Measurements from ENCODE around the gene NQO2.
"Not testable (repeated sequence)": the region's sequence is repeated elsewhere in the genome, so short reads cannot be mapped to it uniquely, and the experiment has no call there.

Gene NQO2

DNA sequence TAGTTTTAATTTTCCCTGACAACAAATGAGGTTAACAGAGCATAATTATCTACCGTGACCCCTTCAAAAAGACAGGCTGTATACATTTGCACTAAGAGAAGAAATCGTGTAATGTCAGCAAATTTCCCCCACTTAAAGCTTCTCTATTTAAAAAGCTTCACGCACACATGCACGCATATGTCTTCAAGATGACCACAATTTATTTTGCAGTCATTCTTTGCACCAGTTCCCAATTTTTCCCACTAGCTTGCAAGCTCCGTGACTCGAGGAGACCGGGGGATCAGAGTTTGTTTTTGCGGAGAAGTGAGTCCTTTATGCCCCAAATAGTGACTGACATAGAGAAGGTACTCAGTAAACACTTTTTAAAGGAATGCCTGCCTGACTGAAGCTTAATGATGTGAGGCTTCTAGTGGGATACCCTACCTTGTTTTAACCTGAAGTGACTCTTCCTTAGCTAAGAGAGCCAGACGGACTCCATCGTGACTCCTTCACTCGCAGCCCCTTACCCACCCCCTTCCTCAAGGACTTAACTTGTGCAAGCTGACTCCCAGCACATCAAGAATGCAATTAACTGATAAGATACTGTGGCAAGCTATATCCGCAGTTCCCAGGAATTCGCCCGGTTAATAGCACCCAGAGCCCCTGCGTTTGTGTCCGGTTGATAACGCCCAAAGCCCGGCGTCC lies 9.3 kb upstream of the NQO2 start:
- DNase-seq, result peak in 1 of 2 experiments; percentile 82

DNA sequence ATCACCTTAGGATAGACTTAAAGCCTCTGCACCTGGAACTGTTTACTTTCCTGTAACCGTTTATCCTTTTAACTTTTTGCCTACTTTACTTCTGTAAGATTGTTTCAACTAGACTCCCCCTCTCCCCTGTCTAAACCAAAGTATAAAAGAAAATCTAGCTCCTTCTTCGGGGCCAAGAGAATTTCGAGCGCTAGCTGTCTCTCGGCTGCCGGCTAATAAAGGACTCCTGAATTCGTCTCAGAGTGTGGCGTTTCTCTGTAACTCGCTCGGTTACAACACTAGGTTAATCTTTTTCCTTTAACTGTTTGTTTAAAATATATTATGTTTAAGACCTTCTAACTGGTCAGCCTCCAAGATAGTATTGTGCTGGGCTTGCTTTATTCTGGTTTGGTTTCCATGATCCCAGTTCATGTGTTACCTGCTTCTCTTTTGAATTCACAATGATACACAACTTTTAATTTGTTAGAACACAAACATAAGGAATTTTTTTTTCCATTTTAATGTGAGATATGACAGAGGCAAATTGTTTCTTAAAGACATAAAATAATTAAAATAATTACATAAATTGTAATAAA lies 8.7 kb upstream of the NQO2 start:
- DNase-seq, result no peak

DNA sequence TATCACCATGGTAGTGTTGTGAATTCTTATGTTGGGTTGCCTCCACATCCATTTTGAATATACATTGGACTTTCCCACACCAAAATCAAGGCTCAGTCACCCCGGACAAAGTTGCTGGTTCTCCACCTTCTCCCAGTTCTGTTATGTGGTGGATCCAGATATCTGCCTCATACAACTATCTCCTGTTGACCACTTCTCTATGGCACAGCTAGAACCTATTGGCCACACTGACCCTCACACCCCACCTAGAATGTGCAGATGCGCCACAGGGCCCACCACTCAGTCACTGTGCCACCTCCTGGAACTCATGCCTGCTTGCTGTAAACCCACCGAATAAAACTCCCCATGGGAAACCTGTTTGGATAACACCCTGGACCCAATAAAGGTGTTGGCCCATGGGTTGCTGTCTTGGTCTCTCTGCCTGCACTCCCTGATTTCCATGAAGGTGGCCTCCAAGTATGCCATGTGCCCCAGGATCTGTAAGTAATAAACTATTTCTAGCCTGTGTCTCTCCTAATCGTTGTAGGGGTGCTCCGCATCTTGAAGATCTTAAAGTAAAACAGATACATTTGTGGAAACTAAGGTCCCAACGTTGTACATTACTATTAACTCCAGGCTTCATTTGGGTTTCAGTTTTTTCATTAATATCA lies 7.2 kb upstream of the NQO2 start:
- no peak for DNase-seq

DNA sequence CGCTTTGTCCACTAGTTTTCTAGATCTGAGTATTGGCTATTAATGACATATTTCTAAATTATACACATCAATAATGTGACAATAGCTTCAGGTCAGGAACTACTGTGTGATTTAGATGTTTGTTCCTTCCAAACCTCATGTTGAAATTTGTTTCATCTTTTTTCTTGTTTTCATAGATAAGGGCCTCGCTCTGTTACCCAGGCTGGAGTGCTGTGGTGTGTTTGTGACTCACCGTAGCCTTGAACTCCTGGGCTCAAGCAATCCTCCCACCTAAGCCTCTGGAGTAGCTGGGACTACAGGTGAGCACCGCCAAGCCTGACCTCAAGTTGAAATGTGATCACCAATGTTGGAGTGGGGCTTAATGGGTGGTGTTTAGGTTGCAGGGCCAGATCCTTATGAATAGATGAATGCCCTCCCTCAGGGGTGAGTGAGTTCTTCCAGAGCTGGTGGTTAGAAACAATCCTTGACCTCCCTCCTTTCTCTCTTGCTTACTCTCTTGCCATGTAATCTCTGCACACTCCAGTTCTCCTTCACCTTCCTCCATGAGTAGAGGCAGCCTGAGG lies 5.9 kb upstream of the NQO2 start:
- DNase-seq, result peak; percentile 39 to 40

DNA sequence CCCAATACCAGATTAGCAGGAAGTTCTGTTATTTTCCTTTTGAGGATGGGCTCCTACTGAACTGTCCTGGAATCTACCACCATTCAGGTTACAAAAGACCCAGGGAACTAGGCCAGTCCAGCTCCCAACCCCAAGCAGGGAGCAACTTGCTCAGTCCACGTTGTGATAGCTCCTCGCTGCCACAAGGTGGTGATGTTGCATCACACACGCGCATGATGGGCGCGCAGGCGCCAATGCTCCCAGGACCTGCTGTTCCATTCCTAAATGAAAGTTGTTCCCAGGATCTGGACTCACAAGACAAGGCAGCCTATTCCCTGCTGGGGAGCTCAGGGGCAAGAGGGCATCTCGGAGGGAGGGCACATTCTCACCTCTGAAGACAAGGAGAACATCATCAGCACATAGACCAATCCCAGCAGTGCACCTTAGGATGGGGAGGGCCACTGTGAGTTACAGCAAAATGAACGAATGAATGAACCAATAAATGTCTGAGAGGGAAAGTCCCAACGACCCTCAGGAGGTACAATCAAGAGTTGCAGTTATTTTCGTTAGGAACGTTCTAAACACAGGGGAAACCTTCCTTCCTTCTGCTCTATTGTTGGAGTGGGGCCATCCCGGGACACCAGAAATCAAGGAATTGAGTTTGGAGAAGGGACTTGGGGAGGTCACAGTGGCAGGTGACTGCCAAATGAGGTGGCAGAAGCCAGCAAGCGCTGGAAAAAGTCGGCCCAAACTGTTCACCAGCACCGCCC lies 1.3 kb upstream of the NQO2 start:
- DNase-seq, result not testable (repeated sequence)

DNA sequence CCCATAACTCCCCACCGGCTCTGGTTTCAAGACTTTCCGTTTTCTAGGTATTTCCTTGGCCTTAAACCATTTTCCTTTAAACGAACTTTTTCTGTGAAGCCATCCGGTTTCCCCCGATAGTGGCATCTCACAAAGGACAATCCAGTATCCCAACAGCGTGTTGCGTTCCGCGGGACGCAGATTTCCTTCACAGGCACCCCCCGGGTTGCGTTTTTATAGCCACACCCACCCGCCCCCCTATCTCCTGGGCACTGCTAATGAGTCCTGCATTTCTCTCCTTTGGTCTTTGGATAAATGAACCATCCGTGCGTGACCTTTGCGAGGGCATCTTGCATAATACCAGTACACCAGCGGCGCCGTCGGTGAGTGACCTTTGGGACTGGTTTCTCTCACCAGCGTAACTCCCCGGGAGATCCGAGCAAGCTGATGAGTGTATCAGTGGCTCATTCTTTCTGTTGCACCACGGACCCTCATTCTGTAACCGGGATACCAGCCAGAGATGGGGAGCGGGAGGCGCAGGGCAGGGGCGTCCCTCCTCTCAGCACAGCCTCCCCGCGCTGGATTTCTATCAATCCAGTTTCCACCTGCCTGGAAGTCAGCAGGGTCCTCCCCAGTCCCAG lies 586 bp upstream of the NQO2 start:
- DNase-seq, result peak in 1 of 2 experiments; percentile 71

DNA sequence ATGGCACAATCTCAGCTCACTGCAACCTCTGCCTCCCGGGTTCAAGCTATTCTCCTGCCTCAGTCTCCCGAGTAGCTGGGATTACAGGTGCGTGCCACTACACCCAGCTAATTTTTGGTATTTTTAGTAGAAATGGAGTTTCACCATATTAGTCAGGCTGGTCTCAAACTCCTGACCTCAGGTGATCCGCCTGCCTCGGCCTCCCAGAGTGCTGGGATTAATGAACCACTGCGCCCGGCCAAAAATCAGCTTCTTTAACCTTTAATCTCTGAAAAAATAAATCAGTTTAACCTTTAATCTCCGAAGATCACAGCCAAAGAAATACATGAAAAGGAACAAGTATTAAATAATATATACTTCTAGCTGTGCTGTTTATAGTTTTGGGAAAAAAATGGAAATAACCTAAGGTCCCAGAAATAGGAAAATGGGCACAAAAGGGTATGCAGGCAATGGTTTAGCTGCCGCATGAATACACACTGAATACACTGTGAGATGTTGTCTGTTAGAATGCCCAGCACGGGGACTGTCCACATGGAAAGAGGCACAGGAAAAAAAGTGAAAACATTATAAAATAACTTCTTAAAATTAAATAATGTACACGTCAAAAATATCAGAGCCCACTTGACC lies 1.6 kb downstream of the NQO2 start:
- DNase-seq, result no peak

DNA sequence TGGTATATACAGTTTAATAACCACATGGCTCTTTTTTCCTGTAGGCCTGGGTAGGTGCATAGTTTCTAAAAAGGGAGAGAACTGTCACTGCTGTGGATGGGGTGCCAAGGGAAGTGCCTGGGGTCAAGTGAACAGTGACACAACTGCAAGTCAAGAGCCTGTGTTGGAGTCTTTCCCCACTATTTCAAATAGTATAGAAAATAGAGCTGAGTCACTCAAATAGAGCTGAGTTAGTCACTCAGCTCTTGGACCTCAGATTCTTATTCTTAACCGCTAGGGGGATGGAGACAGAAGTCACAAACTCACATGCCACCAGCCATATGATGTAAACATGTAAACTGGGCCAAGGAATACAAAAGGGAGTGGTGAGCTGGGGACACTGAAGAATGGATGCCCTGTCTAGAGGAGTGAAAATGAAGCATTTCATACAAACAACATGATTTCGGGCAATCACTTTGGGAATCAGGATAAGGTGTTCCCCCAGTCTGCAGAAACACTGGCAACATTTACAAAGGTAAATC lies 2.1 kb downstream of the NQO2 start:
- DNase-seq, result no peak

DNA sequence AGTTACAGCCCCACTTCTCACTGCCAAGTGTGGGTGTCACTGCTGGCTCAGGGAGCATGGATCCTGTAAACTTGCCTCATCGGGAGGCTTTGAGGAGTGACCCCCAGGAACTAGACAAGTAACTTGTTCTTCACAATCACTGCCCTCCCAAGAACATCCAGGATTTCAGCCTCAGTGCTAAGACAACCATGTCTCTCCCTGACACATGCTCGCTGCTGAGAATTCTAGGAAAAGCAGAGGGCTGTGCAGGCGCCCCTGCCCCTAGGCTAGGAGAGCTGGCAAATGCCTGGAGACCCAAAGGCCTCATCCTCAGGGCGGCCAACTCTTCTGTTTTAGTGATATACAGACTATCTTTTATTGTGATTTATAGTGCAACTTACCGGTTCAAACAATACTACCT lies 3.5 kb downstream of the NQO2 start:
- DNase-seq, result not testable (repeated sequence)

DNA sequence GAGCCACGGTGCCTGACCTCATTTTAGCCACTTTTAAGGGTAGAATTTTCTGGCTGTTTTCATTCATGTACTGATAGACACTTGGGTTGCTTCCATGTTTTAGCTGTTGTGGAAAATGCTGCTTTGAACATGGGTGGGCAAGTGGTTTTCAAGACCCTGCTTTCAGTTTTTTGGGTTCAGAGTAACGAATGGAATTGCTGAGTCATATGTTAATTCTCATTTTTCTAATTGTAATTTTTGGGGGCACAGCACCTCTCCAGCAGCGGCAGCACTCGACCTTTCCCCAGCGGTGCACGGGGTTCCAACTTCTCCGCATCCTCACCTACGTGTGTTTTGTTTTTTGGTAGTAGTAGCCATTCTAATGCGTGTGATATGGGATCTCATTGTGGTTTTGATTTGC lies 5.4 kb downstream of the NQO2 start:
- no peak for DNase-seq

DNA sequence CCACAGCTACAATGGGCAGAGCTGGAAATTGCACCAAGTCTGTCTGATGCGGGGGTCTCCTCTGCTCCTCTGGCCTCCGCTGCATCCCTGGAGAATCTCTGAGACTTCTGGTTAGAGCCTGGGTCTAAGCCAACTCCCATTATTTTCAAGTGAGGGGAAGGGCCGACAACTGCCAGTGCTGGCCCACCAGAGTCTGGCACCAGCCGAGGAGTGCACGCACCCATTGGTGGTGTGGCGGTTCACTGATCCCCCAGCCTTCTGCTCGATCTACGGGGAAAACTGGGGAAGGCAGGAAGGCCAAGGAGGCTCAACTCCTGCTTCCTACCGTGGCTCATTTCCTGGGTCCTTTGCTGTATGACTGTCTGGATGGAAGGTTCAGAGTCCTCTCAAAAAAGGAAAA lies 6.2 kb downstream of the NQO2 start:
- DNase-seq, result no peak

DNA sequence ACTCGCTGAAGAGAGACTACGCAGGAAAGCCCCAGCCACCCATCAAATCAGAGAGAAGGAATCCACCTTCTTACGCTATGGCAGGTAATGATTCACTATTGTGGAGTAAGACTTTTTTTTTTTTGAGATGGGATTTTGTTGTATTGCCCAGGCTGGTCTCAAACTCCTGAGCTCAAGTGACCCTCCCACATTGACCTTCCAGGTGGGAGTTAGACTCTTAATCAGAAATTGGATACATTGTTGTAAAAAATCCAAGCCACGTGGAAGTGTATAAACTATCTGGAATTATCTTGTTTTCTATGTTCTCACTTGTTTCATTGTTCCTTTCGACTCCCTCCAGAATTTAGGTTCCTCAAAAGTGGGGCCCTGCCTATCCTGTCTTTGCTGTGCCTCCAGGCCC lies 6.8 kb downstream of the NQO2 start:
- no peak for DNase-seq

DNA sequence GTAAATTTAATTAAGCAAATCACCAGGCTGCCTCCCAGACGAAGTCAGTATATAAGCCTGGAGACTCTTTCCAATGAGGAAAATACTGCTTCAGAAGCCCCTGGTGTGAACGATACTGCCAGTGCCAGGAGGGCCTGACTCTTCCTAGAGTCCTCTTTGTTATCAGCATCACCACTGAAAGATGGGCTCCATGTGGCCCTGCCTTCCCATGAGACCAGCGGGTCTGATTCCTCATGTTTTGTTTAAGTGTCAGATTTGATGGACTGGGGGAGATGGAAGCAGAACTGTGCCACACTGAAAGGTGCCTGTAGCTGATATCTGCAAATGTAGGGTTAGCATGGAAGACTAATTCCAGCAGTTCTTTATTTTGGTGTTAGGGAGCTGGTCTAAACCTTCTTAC lies 7.9 kb downstream of the NQO2 start:
- DNase-seq, result no peak

DNA sequence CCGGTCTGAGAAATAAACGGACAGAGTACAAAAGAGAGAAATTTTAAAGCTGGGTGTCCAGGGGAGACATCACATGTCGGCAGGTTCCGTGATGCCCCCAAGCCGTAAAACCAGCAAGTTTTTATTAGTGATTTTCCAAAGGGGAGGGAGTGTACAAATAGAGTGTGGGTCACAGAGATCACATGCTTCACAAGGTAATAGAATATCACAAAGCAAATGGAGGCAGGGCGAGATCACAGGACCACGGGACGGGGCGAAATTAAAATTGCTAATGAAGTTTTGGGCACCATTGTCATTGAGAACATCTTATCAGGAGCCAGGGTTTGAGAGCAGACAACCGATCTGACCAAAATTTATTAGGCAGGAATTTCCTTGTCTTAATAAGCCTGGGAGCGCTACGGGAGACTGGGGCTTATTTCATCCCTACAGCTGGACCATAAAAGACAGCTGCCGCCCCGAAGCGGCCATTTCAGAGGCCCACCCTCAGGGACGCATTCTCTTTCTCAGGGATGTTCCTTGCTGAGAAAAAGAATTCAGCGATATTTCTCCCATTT lies 9.1 kb downstream of the NQO2 start:
- DNase-seq, result not testable (repeated sequence)

DNA sequence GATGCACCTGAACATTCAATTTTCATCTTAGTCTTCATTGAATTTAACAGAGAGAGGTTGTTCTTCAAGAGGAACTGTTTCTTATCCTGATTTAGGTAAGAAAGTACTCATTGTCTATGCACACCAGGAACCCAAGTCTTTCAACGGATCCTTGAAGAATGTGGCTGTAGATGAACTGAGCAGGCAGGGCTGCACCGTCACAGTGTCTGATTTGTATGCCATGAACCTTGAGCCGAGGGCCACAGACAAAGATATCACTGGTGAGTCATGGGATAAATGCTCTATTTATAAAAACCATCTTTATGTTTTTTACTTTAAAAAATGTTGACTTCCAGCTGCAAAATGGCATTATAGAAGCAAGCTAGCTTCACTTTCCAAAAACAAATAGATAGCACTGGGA lies 10.2 kb downstream of the NQO2 start:
- no peak for DNase-seq

DNA sequence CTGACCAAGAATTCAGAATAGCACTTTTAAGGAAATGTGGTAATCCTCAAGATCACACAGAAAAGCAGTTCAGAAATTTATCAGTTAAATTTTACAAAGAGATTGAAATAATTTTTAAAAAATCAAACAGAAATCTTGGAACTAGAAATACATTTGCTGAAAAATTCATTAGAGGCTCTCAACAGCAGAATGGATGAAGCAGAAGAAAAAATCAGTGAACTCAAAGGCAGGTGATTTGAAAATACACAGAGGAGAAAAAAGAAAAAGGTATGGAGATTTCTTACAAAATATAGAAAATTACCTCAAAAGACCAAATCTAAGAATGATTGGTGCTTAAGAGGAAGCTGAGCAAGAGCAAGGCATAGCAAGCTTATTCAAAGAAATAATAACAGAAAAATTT lies 11.5 kb downstream of the NQO2 start:
- DNase-seq, result no peak

DNA sequence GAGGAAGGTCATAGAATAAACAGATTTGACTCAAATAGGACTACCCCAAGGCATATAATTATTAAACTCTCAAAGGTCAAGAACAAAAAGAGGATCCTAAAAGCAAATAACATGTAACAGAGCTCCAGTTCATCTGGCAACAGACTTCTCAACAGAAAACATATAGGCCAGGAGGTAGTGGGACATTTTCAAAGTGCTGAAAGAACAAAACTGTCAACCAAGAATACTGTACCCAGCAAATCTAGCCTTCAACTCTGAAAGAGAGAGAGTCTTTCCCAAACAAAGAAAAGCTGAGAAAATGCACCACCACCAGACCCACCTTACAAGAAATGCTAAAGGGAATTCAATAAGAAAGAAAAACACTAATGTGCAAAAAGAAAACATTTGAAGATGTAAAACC lies 11.9 kb downstream of the NQO2 start:
- no peak for DNase-seq

DNA sequence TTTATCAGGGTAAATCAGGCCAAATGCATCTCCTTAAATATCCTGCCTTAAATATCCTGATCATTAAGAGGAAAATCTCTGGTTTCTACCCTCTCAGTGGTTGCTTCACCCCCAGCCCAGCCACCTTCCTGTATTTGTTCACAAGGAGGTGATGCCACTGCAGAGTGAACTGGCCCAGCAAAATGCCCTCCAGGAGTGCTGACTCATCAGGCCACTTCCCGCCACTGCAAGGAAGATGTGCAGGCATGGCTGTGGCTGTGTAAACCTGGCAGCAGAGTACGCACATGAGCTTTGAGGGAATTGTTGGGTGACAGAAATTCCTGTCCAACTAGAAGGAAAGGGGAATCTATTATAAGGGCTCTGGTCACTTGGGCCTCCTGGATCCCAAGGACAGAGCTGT lies 13.8 kb downstream of the NQO2 start:
- no peak for DNase-seq

DNA sequence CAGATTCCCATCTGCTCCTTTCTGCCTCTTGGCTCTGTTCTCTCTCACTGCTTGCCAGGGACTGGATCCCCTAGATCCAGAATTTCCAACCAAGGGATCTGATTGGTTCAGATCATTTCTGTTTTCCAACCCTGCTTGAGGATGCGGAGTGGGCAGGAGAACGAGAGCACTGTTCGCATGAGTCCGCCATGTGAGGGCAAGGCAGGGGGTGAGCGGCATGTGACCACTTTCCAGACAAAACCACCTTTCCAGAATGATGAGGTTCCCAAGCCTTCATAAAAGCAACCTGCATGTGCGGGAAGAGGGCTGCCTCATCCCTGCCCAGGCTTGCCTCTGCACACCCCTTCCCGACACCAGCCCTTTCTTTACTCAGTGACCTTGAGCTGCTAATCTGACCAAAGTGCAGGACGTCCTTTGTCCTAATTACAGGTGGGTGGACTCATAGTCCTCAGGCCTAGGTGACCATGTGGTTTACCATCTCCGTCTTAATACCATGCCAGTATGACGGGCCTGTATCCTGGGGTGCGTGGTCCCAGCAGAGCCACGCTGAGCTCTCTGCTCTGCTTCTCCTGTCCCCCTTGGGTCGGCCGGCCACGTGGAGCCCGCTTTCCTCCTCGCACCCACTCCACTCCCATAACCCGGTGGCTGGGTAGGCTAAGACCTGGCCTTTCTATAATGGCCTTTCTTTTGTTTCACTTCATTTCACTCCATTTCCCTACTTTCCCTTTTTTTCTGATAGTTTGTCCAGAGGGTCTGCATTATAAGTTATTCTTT lies 14.4 kb downstream of the NQO2 start:
- no peak for DNase-seq

DNA sequence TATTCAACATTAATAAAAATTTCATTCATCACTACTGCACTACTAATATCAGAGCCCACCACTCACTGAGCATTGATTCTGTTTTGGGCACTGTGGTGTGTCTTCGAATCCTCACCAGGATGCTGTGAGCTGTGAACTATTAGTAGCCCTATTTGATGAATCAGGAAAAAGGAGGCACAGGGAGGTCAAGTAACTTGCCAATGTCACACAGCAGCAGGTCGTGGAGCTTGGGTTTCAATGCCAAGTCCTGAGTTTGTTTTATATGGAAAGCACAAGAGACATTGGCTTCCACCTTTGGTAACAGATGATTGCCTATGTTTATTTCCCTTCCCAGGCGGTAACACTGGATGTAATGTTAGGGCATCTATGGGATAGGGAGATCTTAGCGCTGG lies 15.0 kb downstream of the NQO2 start:
- DNase-seq, result no peak

DNA sequence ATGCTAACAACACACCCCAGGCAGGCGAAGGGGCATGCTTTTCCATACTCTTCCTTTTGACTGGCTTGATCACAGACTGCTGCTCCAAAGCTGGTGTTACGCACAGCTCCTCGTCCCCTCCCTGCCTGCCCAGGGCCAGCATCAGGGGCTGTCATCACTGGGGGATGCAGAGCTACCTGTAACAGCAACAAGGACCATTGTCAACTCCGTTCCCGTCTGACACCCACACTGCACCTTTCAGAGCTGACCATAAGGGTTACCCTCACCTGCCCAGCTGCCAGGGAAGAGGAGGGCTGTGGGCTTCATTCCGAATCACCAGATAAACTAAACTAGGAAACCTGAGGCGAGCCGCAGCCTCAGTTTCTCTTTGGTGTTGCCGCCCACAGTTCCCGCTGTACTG lies 15.4 kb downstream of the NQO2 start:
- no peak for DNase-seq
